HepG2 (cell line): ENCODE data around the gene C6orf62. TPM values are rescaled to one million over a fixed set of nuclear protein-coding genes. Genes with fewer than 3 reads are reported as not detected.

ENCODE experiments used
- CBX2 ChIP-seq, 2 experiments: fragments of 200-600 bp in 1 of 2; sonication (generic); formaldehyde crosslinking in 1 of 2; IDR thresholded peaks; 2 replicates each; pipeline versions ENCODE4 v1.7.0 to v1.8.1; 2018 to 2022; ENCODE audit warnings: low read depth in 2 of 2, low read length in 1 of 2, mild to moderate bottlenecking in 1 of 2, missing genetic modification reagents in 1 of 2
- GABPA ChIP-seq, 2 experiments: IDR thresholded peaks; 2 replicates each; pipeline ENCODE4 v1.6.1; 2011 to 2016; ENCODE audit warnings: low read depth in 2 of 2, low read length in 1 of 2, missing biosample characterization in 1 of 2, missing genetic modification characterization in 1 of 2
- HNF4A ChIP-seq: sonication (generic); formaldehyde crosslinking; IDR thresholded peaks from 2 replicates; pipeline ENCODE4 v1.4.0; 2020; ENCODE audit warnings: missing genetic modification reagents
- KLF16 ChIP-seq, 2 experiments: sonication (generic) in 1 of 2; formaldehyde crosslinking in 1 of 2; IDR thresholded peaks; 2 replicates each; pipeline versions ENCODE4 v1.6.1 to v1.8.0; 2016 to 2023; ENCODE audit warnings: missing genetic modification reagents in 2 of 2, missing compliant biosample characterization in 1 of 2
- PITX1 ChIP-seq: sonication (generic); formaldehyde crosslinking; IDR thresholded peaks from 2 replicates; pipeline ENCODE4 v1.5.1; 2020; ENCODE audit warnings: mild to moderate bottlenecking, missing genetic modification reagents
- RAD21 ChIP-seq: fragments of 450-650 bp; formaldehyde crosslinking; IDR thresholded peaks from 2 replicates; pipeline ENCODE4 v1.5.0; 2020; ENCODE audit warnings: mild to moderate bottlenecking
- SMC3 ChIP-seq: IDR thresholded peaks from 2 replicates; pipeline ENCODE4 v1.6.1; 2011; ENCODE audit warnings: low read length, improper control_type of control experiment
- SRSF1 ChIP-seq: fragments of 200-400 bp; formaldehyde crosslinking; optimal IDR thresholded peaks from 2 replicates; pipeline ENCODE3; 2017; ENCODE audit warnings: mild to moderate bottlenecking, low read depth, low read length, moderate library complexity
- ZBTB8A ChIP-seq: sonication (generic); formaldehyde crosslinking; IDR thresholded peaks from 2 replicates; pipeline ENCODE4 v1.4.0; 2020; ENCODE audit warnings: mild to moderate bottlenecking, low read depth, missing genetic modification reagents, borderline replicate concordance
- ZNF263 ChIP-seq: sonication (generic); formaldehyde crosslinking; IDR thresholded peaks from 2 replicates; pipeline ENCODE4 v1.4.0; 2020; ENCODE audit warnings: missing genetic modification reagents
- ZNF615 ChIP-seq: sonication (generic); formaldehyde crosslinking; IDR thresholded peaks from 2 replicates; pipeline ENCODE4 v1.5.0; 2020; ENCODE audit warnings: mild to moderate bottlenecking, missing genetic modification reagents, borderline replicate concordance
- ZNF768 ChIP-seq: sonication (generic); formaldehyde crosslinking; IDR thresholded peaks from 2 replicates; pipeline ENCODE4 v1.4.0; 2020; ENCODE audit warnings: missing genetic modification reagents
- ZNF792 ChIP-seq: IDR thresholded peaks from 2 replicates; pipeline ENCODE4 v1.6.1; 2016
- polyA plus RNA-seq, 8 experiments: library from polyadenylated mRNA; depleted of rRNA in 3 of 8; stranded (reverse) in 7 of 8; unstranded in 1 of 8; fragments of >200 nt; fragmentation: Illumina TruSeq in 4 of 8; extraction: Trizol in 4 of 8; gene quantifications; 2 replicates each; pipeline versions ENCODE4 v1.2.1 to v1.2.3, GENCODE V29; 2011 to 2016; ENCODE audit warnings: low read depth in 4 of 8, missing spikeins in 1 of 8, mixed read lengths in 1 of 8; ENCODE audit not compliant: insufficient read depth in 1 of 8
- total RNA-seq, 5 experiments: library from RNA; depleted of rRNA; stranded (reverse); fragments of >200 nt; fragmentation: Illumina TruSeq; extraction: Trizol; gene quantifications; 2 replicates each; pipeline ENCODE4 v1.2.3, GENCODE V29; 2016; ENCODE audit warnings: low read depth in 1 of 5
- TF ChIP-seq, protein P1 (sequence below): sonication (generic); formaldehyde crosslinking; IDR thresholded peaks from 2 replicates; pipeline ENCODE4 v1.4.0; 2020; ENCODE audit warnings: missing genetic modification reagents
- TF ChIP-seq, protein P2 (sequence below): sonication (generic); formaldehyde crosslinking; IDR thresholded peaks from 2 replicates; pipeline ENCODE4 v1.4.0; 2020; ENCODE audit warnings: missing genetic modification reagents, borderline replicate concordance
- TF ChIP-seq, protein P3 (sequence below): IDR thresholded peaks from 2 replicates; pipeline ENCODE4 v1.6.1; 2012; ENCODE audit warnings: inconsistent platforms
- TF ChIP-seq, protein P4 (sequence below): IDR thresholded peaks from 2 replicates; pipeline ENCODE4 v1.6.1; 2018; ENCODE audit warnings: missing genetic modification reagents, mild to moderate bottlenecking, missing compliant biosample characterization
- TF ChIP-seq, protein P5 (sequence below): sonication (generic); formaldehyde crosslinking; conservative IDR thresholded peaks from 2 replicates; pipeline ENCODE4 v1.4.0; 2020; ENCODE audit warnings: missing genetic modification reagents

The C6orf62 gene
- total and polyA plus RNA-seq, 2 of the 13 experiments (the other 11 are each of a cell fraction or from before 2014, with no cell fraction given) = 54.8 to 90.4 TPM

DNA sequence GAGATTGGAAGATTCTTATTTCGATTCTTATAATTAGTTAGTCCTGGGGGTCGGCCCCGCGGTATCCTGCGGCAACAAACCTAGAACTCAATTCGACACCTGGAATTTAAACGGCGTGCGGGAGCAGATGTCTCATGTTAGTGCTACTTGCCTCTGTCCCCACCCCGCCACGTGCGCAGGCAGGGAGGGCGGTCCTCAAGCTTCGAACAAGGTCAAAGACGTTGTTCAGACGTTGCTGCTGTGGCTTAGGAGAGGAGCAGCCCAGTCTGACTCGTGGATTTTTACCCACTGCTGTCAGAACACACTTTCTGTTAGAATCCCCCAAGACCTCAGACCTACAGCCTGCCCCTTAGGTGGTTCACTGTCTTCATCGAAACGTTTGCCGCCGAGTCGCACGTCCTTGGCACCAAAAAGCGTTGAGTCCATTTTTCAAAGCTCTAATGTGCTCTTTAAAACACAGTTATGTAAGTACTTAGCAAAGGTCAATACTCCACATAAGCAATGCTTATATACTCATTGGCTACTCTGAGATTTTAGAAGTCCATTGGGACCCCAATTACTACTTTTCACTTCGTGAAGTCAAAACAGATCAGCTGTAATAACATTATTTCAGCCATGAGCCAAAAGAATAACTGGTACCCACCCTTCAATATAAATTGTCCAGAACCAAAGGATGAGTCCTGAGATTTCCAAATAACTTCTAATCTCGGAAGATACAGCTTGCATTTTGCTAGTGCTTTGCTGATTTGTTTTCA, 2.7 kb upstream of the C6orf62 start (continued):
- peak; percentile 63; the same call in 1 of the 2 replicates for TF ChIP-seq HNF4A (CRISPR knock-in tag)
- no peak; a peak in 1 of 4 replicates for TF ChIP-seq KLF16 (CRISPR knock-in tag; IDR thresholded peaks at IDR 0.05)
- TF ChIP-seq, protein P1, sequence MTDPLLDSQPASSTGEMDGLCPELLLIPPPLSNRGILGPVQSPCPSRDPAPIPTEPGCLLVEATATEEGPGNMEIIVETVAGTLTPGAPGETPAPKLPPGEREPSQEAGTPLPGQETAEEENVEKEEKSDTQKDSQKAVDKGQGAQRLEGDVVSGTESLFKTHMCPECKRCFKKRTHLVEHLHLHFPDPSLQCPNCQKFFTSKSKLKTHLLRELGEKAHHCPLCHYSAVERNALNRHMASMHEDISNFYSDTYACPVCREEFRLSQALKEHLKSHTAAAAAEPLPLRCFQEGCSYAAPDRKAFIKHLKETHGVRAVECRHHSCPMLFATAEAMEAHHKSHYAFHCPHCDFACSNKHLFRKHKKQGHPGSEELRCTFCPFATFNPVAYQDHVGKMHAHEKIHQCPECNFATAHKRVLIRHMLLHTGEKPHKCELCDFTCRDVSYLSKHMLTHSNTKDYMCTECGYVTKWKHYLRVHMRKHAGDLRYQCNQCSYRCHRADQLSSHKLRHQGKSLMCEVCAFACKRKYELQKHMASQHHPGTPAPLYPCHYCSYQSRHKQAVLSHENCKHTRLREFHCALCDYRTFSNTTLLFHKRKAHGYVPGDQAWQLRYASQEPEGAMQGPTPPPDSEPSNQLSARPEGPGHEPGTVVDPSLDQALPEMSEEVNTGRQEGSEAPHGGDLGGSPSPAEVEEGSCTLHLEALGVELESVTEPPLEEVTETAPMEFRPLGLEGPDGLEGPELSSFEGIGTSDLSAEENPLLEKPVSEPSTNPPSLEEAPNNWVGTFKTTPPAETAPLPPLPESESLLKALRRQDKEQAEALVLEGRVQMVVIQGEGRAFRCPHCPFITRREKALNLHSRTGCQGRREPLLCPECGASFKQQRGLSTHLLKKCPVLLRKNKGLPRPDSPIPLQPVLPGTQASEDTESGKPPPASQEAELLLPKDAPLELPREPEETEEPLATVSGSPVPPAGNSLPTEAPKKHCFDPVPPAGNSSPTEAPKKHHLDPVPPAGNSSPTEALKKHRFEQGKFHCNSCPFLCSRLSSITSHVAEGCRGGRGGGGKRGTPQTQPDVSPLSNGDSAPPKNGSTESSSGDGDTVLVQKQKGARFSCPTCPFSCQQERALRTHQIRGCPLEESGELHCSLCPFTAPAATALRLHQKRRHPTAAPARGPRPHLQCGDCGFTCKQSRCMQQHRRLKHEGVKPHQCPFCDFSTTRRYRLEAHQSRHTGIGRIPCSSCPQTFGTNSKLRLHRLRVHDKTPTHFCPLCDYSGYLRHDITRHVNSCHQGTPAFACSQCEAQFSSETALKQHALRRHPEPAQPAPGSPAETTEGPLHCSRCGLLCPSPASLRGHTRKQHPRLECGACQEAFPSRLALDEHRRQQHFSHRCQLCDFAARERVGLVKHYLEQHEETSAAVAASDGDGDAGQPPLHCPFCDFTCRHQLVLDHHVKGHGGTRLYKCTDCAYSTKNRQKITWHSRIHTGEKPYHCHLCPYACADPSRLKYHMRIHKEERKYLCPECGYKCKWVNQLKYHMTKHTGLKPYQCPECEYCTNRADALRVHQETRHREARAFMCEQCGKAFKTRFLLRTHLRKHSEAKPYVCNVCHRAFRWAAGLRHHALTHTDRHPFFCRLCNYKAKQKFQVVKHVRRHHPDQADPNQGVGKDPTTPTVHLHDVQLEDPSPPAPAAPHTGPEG (CRISPR knock-in tag) = peak; percentile 75; the same call in 1 of the 2 replicates
- TF ChIP-seq CBX2 (IDR thresholded peaks at IDR 0.05; ENCODE audit: low read depth, low read length) = no peak
- TF ChIP-seq CBX2 (CRISPR knock-in tag; IDR thresholded peaks at IDR 0.05; ENCODE audit: low read depth) = peak; percentile 86; the same call in 1 of the 2 replicates
- TF ChIP-seq ZNF615 (CRISPR knock-in tag) = no peak
- TF ChIP-seq, protein P2, sequence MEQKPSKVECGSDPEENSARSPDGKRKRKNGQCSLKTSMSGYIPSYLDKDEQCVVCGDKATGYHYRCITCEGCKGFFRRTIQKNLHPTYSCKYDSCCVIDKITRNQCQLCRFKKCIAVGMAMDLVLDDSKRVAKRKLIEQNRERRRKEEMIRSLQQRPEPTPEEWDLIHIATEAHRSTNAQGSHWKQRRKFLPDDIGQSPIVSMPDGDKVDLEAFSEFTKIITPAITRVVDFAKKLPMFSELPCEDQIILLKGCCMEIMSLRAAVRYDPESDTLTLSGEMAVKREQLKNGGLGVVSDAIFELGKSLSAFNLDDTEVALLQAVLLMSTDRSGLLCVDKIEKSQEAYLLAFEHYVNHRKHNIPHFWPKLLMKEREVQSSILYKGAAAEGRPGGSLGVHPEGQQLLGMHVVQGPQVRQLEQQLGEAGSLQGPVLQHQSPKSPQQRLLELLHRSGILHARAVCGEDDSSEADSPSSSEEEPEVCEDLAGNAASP (CRISPR knock-in tag) = peak; percentile 61; the same call in 1 of the 2 replicates
- peak; percentile 59 for TF ChIP-seq SRSF1
- 0 out of 2 replicates have a peak, but pooled peaks have one; percentile 4 for TF ChIP-seq SMC3
- peak; percentile 64 for TF ChIP-seq PITX1 (CRISPR knock-in tag)
- no peak for TF ChIP-seq ZBTB8A (CRISPR knock-in tag)
- TF ChIP-seq RAD21 (CRISPR knock-in tag) = peak; percentile 66
- TF ChIP-seq, protein P3, sequence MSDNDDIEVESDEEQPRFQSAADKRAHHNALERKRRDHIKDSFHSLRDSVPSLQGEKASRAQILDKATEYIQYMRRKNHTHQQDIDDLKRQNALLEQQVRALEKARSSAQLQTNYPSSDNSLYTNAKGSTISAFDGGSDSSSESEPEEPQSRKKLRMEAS = peak; percentile 100
- TF ChIP-seq, protein P4, sequence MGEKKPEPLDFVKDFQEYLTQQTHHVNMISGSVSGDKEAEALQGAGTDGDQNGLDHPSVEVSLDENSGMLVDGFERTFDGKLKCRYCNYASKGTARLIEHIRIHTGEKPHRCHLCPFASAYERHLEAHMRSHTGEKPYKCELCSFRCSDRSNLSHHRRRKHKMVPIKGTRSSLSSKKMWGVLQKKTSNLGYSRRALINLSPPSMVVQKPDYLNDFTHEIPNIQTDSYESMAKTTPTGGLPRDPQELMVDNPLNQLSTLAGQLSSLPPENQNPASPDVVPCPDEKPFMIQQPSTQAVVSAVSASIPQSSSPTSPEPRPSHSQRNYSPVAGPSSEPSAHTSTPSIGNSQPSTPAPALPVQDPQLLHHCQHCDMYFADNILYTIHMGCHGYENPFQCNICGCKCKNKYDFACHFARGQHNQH (CRISPR knock-in tag) = peak; percentile 75; the same call in 1 of the 2 replicates
- TF ChIP-seq ZNF263 (CRISPR knock-in tag) = peak; percentile 67; the same call in 1 of the 2 replicates
- TF ChIP-seq, protein P5, sequence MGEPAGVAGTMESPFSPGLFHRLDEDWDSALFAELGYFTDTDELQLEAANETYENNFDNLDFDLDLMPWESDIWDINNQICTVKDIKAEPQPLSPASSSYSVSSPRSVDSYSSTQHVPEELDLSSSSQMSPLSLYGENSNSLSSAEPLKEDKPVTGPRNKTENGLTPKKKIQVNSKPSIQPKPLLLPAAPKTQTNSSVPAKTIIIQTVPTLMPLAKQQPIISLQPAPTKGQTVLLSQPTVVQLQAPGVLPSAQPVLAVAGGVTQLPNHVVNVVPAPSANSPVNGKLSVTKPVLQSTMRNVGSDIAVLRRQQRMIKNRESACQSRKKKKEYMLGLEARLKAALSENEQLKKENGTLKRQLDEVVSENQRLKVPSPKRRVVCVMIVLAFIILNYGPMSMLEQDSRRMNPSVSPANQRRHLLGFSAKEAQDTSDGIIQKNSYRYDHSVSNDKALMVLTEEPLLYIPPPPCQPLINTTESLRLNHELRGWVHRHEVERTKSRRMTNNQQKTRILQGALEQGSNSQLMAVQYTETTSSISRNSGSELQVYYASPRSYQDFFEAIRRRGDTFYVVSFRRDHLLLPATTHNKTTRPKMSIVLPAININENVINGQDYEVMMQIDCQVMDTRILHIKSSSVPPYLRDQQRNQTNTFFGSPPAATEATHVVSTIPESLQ = 0 out of 2 replicates have a peak, but pooled peaks have one; percentile 34
- TF ChIP-seq ZNF792 = peak; percentile 87
- TF ChIP-seq GABPA (IDR thresholded peaks at IDR 0.05; ENCODE audit: low read depth, low read length) = no peak
- no peak for TF ChIP-seq GABPA (CRISPR knock-in tag; IDR thresholded peaks at IDR 0.05; ENCODE audit: low read depth)
- TF ChIP-seq ZNF768 = peak; percentile 45; the same call in 1 of the 2 replicates
